OCI-LY7 (cell line): Measurements from ENCODE around the gene DEF6.

Experiments used
- CTCF ChIP-seq: fragments of 200-600 bp; sonication (generic); conservative IDR thresholded peaks from 2 replicates; pipeline ENCODE4 v1.5.1; 2014; ENCODE audit warnings: mild to moderate bottlenecking, antibody characterized with exemption, low read length, moderate library complexity, mixed read lengths
- EZH2phosphoT487 ChIP-seq: fragments of 200-600 bp; sonication (generic); IDR thresholded peaks from 2 replicates; pipeline ENCODE4 v1.6.1; 2018; ENCODE audit warnings: low read depth, borderline replicate concordance, mild to moderate bottlenecking, mixed run types, antibody characterized with exemption, low read length, moderate library complexity, mixed read lengths

GRCh38 chr6:35248965-35249364, 48.7 kb upstream of the DEF6 start:
- TF ChIP-seq CTCF (no peak), EZH2phosphoT487 (no peak)
